ENCODE measurements around the gene SCN10A.

Gene SCN10A

GRCh38 chr3:38816026-38816425 lies at the start of gene SCN10A:
Gene SCN10A (minus strand): TSS chr3:38816217. CDS start chr3:38794010, 22,207 bp downstream.
- no peak for DNase-seq

- no peak for DNase-seq
Measured at GRCh38 chr3:38853011-38853410, 37.0 kb upstream of the SCN10A start.

- no peak for DNase-seq
Measured at GRCh38 chr3:38843898-38844297, 27.9 kb upstream of the SCN10A start.

GRCh38 chr3:38842266-38842965 lies 26.4 kb upstream of the SCN10A start:
- DNase-seq: no peak

- no peak for DNase-seq
Measured at GRCh38 chr3:38840987-38841386, 25.0 kb upstream of the SCN10A start.

GRCh38 chr3:38837358-38837757 lies 21.3 kb upstream of the SCN10A start:
- DNase-seq: no peak

GRCh38 chr3:38836561-38836960 lies 20.5 kb upstream of the SCN10A start:
- no peak for DNase-seq

- DNase-seq: no peak
Measured at GRCh38 chr3:38835939-38836338, 19.9 kb upstream of the SCN10A start.

- no peak for DNase-seq
Measured at GRCh38 chr3:38834717-38835116, 18.7 kb upstream of the SCN10A start.

- DNase-seq: no peak
Measured at GRCh38 chr3:38834110-38834509, 18.1 kb upstream of the SCN10A start.

GRCh38 chr3:38829404-38829803 lies 13.4 kb upstream of the SCN10A start:
- DNase-seq: no peak

- no peak for DNase-seq
Measured at GRCh38 chr3:38828681-38829080, 12.7 kb upstream of the SCN10A start.

GRCh38 chr3:38827791-38828190 lies 11.8 kb upstream of the SCN10A start:
- DNase-seq: no peak

- no peak for DNase-seq
Measured at GRCh38 chr3:38826001-38826400, 10.0 kb upstream of the SCN10A start.

- no peak for DNase-seq
Measured at GRCh38 chr3:38824349-38824748, 8.3 kb upstream of the SCN10A start.

- no peak for DNase-seq
Measured at GRCh38 chr3:38823722-38824121, 7.7 kb upstream of the SCN10A start.

- no peak for DNase-seq
Measured at GRCh38 chr3:38823186-38823585, 7.2 kb upstream of the SCN10A start.

GRCh38 chr3:38811822-38812221 lies 4.2 kb downstream of the SCN10A start:
- DNase-seq: no peak

GRCh38 chr3:38805765-38806386 lies 10.1 kb downstream of the SCN10A start:
- no peak for DNase-seq

- no peak for DNase-seq
Measured at GRCh38 chr3:38805004-38805403, 11.0 kb downstream of the SCN10A start.

GRCh38 chr3:38800511-38800910 lies 15.5 kb downstream of the SCN10A start:
- DNase-seq: no peak

GRCh38 chr3:38793721-38794120 lies 22.3 kb downstream of the SCN10A start:
- no peak for DNase-seq

GRCh38 chr3:38792983-38793382 lies 23.0 kb downstream of the SCN10A start:
- no peak for DNase-seq

- no peak for DNase-seq
Measured at GRCh38 chr3:38782148-38782547, 33.9 kb downstream of the SCN10A start.

GRCh38 chr3:38773528-38773927 lies 42.5 kb downstream of the SCN10A start:
- no peak for DNase-seq

Measured in NCI-H187 (cell line).